ENCODE results near the gene LRRC4.

LRRC4 gene

DNA sequence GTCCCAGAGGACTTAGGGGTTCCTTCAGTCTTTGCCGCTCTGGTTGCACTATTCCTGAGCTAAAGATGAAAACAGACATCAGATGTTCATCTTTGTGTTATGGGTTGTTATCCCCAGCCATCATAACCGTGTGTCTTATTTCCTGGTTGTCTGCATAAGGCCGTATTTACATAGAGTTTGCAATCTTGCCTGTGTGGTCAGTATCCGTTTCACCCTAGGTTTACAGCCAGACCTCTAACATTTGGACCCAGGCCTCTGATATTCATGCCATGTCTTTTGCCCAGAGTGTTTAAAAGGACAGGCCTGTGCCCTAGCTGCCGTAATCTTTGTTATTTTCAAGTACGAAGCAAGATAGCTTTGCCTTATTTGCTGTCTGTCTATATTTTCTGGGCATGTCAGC, 26.6 kb downstream of the LRRC4 start:
- no peak for DNase-seq

DNA sequence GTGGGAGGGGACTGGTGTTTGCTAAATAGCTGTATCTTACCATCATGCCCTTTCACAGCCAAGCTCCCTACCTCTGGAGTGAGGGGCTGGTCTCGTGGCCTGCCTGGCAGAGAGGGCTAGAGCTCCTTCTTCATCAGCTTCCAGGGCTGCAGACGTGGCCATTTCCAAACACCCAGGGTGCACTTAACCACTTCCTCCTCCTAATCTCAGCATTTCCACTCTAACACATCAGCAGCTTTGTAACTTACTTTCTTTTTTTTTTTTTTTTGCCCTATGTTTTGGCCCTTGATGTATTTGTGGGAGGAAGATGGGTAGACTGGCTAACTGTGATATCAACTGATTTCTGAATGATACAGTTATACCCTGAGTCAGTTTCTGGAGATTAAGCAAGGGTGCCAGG, 27.4 kb downstream of the LRRC4 start:
- peak; percentile 68 to 70 for DNase-seq

DNA sequence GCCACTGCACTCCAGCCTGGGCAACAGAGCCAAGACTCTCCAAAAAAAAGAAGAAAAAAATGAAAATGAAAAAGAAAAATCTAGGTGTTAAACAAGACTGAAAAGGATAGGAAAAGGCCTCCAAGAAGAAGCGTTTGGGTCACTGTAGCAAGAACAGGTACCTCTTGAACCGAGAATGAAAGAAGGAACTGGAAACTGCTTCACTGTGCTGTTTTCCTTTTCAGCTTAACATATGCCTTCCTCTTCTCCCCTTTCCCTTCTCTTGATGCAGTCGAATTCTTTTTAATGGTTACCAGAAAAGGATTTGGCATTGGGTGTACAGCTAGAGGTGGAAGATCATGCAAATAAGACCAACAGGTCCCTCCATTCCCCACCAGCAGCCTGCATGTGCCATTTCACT, 28.1 kb downstream of the LRRC4 start:
- DNase-seq: no peak

DNA sequence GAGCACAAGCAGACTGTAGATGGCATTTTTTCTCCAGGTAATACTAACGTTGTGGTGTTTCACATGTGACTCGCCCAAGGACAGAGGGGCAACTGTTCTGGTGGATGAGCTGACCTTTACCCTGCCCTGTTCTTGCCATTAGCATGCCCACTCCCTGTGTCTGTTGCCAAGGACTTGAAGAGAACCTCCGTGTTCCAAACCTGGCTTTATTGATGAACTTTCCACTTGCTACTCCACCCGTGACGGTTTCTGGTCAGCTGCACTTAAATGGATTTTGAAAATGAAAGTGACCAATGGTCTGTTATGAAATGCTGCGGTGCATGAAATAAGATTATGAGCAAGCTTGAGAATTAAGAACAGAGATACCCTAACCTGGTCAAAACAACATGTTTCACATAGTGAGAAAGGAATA, 30.4 kb downstream of the LRRC4 start:
- DNase-seq: no peak

DNA sequence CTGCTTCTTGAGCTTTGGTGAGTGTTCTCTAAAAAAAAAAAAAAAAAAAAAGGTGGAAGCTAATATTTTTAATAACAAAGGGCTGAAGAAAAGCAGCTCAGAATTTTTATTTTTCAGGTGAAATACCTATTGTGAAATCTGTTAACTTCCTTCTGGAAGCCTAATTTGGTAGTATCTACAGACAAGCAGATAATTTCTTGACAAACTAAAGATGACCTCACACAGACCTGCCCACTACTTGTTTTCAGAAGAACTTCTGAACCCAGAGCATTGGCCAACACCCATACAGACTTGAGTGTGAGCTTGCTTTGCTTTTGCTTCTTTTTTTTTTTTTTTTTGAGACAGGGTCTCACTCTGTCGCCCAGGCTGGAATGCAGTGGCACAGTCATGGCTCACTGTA, 31.2 kb downstream of the LRRC4 start:
- no peak for DNase-seq

DNA sequence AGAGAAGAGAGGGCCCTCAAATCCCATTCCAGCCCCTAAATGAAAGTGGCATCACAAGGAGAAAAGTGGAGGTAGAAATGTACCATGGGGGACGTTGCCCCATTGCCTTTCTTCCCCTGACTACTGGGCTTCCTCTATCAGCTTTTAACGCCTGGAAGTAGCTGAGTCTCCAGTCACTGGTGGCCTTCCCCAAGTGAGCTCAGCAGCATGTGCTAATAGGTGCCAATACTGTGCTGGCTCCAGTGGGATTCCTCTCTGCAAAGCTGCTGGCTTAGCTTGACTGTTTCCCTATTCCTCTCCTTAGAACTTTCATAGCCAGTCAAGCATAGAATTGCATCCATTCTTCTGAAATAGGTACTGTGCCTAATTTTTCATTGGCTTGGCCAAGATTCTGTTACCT, 32.6 kb downstream of the LRRC4 start:
- no peak for DNase-seq

DNA sequence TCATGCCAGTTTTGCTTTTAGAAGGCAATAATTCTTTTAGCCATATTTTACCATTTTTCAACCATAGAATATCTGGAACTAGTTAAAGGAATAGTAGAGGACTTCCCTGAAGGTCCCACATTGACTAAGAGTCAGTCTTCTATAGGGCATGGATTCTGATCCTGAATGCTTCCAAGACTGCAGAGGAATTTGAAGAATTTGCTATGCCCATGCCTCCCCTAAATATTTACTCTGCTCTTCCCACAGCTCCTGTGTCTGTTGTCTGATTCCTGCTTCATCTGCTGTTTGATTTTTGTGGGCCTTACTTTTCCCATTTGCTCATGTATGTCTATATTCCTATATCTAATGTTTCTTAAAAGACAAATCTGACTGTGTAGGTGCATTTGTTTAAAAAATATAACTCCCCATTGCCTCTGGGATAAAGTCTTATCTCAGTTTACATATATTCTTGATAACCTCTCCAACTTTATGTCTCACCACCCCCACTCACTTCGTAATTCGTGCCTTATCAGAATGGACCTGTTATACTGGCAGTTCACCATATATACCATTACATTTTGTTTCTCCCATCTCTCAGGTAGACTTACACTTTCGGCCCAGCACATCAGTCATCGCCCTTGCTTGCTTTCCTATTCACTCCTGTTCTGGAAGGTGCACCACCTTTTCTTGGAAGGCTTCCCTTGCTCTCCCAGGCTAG, 33.9 kb downstream of the LRRC4 start:
- no peak for DNase-seq

DNA sequence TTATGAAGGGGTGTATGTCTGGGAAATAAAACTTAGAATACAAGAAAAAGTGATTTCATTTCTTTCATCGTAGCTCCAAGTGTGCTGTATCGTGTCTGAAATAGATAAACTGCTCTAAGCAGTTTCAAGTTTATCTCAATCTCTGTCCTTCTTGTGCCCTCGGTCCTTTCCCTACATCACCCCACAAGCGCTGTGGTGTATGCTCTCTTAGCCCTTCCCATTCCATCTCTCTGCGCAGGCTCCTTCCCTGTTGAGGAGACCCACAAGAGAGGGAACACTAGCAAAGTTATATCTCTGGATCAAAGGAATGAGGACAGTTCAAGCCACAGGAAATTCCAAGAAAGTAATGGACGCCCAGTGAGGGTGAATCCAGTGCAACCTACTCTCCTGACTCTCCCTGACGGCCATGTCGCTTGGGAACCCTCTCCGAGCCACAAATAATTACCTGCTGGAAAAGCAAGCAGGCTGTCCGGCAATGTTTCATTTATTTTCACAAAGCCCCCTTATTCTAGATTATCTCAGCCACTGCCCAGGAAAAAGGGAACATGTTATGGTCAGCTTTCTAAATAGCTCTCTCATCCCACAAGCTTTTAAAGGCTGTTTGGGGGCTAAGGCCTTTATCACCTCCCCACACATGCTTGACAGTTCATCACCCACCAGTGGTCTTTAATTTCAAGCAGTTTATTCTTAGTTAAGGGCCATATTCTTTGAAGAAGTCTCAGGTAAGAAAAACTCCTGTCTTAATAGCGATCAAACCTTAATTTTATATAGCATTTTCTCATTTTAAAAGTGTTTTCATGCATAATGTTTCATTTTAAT, 34.8 kb downstream of the LRRC4 start:
- no peak for DNase-seq

DNA sequence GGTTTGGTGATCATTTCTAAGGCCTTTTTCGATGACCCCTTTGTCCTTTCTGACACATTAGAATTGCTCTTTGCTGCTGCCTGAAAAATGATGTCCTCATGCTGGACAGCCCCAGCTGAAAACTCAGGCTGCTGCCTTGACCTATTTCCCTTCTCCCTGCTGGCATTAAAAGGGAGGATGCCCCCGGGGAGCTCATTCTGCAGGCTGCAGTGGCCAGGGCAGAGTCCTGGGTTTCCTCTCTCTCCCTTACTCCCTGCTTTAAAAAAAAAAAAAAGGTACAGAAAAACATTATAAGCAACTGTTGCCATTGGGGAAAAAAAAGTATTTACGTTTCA, 35.4 kb downstream of the LRRC4 start:
- DNase-seq: no peak

DNA sequence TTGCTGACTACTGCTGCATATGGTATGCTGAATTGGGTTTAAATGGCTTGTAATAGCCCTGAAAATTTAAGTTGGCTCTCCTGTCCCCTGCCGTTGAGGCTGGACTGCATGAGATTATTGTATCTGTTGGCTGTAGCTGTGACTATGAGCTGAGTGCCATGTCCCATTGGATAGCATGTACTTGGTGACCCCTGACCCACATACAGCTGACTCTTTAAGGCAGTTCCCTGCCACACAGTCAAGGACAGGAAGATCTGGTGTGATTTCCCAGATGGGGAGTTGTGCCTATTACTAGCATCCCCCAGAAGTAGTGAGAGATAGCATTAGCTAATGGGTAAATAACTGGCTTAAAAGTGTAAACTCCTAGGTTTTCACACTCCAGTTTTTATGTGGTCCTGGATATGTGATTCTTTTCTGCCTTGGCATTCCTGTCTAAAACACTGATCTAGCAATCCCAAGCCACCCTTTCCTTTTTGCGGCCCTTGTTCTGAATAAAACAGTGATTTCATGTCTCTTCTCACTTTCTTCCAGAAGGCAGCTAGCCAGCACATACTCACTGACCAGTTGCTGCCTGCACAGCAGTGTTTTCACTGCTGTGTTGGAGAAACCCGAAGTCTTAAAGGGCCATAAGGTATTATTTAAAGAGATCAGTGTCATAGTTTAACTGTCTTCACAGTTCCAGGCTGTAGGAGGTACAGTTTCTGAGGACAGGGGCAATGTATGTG, 35.9 kb downstream of the LRRC4 start:
- no peak for DNase-seq

DNA sequence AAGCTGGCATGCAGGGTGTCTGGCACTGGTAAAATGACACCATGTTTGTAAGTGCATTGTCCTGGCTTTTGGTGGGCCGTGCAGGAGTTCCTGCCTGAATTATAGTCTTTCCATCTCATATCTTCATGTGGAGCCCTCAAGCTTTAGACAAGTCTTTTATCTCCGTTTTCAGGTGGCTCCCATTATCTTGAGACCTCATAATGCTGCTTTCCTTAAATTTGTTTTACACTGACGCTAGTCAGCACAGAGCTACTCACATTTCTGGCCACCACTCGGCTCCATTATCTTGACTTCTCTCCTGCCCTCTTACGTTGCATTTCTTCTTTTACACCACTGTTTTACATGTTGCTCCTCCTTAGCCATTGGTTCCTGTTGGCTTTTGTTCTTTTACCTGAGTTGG, 37.2 kb downstream of the LRRC4 start:
- DNase-seq: no peak

DNA sequence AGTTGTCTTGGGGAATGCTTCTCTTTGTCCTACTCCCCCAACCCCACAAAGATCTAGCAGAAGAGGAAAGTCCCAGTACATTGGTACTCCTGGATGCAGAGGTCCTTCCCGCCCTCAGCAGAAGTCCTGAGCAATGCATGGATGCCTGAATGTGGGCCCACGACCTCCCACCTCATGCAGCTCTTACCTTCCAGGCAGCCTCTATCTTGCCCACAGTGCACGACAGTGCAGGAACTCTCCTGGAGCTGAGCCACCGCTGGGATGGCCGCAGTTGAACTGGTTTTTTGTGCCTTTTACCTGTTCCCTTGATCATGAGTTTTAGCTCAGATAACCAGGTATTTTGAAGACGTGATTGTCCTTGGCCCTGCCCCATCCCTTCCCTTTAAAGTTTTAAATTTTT, 37.9 kb downstream of the LRRC4 start:
- no peak for DNase-seq

DNA sequence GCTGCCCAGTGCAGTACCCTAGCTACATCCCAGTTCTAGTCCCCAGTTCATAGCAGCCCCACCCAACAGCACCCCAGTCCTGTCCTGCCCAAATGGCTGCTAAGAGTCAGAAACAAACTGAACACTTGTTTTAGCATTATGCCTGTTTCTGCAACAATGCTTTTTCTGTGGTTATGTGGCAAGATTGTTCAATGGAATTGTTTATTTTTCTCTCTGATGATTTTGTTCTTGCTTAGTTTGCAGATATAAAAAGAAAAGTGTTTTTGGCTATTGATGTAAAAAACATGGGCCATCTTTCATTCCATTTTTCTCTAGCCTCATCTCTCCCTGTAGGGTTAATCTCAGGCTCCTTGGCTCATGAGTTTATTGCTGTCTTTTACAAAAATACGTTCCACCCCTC, 42.5 kb downstream of the LRRC4 start:
- DNase-seq: no peak

DNA sequence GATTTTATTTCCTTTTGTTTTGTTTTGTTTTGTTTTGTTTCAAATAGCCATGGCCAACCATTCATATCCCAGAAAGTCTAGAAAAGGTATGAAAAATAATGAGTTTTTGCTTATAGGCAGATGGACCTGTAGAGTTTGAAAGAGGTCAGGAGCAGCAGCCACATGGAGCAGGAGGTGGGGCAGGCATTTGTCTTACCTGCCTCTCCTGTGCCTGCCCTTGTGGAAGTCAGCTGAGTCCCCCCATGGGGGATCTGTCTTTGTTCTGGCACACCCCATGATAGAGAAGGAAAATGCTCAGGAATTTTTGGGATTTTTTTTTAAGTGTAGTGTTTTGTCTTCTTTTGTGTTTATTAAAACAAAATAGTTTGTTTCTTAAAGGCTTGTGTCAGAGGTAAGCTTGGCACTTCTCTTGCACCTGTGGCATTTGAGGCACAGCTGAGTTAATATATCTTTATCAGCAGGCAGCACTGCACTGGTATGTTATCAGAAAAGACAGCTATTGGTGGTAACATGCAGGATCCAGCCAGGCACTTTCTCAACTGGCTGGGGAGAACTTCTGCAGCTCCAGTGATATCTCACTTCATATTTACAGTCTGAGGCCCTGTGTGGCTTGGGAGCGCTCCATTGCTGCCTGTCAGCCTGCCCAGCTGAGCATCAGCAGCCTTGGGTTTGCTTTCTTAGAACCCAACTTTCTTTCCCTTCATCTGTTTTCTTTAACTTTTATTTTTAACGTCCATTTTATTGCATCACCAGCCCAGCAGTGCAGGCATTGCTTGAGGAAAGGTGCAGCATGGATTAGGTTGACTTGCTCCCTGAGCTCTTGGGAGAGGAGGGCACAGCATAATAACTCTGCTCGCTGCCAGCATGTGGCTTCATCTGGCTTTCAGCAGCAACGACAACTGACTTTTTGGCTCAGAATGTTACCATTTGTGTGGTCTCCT, 44.4 kb downstream of the LRRC4 start:
- DNase-seq: no peak

DNA sequence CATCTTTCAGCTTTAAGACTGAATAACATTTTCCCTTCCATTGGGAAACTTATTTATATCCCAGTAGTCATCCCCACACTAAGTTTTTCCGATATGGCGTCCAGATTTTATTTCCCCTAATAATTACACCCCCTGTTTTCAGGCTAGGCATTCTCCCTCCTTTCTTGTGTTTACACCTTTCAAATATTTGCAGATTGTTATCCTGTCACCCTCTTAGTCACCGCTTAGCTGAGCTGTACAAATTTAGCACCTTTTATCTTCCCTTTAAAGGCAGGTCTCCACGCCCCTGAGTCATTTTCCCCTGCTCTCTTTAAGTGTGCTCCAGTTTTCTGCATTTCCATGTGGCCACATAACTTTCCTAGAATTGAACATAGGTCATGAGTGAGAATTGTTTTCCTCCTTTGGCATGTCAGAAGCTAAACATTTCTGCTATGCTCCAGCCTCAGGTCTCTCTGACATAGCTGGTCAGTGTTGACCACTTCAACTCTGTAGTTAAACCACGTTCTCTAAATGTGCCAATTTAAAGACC, 47.4 kb downstream of the LRRC4 start:
- no peak for DNase-seq

DNA sequence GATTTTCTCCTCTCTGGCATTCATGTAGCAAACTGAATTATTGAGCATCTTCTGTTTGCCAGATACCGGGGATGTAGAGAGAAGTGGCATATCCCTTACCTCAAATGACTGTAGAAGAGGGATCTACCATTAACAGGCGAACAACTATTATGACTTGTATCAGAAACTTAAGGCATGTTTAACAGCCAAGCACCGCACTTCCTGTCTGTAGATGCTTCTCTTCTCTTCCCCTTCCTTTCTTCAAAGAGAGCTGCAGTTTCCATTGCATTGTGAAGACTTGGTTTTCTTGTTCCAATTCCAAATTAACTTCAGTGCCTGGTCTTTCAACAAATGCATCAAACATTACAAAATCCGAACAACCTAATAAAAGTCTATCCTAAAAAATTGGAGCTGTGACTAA, 49.3 kb downstream of the LRRC4 start:
- DNase-seq: no peak

DNA sequence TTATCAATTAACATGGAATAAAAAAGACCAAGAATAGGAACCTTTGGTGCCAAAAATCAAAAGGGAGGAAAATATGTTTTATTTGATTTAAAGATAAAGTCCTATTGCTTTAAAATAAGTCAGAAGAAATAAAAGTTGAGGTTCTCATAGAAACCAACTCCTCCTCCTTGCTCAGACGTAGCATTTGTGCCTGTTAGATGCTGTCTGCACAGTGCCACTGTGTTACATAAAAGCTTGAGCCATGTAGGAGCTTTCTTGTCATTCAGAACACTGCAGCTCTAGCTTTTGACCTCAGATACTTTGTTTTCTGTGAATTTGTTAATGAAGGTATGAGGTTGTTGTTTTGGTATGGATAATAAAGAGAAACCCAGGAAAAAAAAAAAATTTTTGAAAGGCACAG, 50.3 kb downstream of the LRRC4 start:
- no peak for DNase-seq

DNA sequence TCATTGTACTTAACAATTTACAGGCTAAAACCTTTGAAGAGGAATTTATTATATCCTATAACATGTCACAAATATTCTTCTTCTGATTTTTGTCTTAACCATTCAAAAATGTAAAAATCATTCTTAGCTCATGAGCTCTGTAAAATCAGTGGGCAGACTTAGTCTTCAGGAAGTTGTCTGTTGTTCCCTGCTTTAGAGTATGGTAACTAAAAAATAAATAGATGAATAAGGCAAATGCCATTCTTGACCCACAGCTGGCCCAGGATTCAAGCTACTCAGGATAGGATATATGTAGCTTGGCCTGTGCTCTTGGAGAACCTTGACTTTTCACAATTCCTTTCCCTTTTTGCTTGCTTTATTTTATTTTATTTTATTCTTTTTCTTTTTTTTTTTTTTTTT, 51.5 kb downstream of the LRRC4 start:
- no peak for DNase-seq

DNA sequence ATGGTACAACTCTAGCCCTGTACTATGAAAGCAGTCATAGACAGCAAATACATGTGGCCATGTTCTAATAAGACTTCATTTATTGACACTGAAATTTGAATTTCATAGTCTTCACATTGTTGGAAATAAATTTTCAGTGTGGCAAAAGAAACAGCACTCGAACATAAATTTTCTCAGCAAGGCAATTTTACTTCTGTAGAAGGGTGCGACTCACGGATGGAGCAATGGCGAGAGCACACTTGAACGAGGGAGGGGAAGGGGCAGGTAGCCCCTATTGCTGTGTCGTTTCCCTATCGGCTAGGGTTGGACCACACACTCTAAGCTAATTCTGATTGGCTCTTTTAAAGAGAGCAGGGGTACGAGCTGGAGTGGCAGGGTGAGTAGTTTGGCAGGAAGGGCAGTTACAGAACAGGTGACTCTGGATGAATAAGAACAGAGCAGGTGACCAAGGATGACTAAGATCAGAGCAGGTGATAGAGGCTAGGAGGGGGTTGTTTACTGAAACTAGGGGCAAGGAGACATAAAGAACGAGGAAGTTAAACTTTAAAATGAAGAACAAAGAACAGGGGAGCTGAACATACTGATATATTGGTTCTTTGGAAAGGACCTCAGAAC, 52.0 kb downstream of the LRRC4 start:
- DNase-seq: no peak

DNA sequence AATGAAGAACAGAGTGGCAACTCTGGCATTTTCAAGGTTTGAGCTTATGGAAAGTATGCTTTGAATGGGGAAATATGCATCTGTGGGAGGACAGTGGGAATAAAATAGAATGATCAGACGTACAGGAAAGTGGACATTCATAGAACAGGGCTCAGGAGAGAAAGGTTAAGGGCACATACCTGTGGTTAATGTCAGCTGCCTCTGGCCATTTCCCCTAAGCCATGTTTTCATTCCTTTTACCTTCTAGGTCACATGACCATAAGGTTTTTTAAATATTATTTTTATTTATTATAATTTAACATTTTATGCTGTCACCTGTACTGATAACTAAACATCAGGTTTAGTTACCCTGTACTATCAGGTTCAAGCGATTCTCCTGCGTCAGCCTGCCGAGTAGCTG, 52.8 kb downstream of the LRRC4 start:
- DNase-seq: no peak

All from AML-193 (cell line).